ENCODE results near the gene USP48. TPM values are rescaled to one million over a fixed set of nuclear protein-coding genes. Genes with fewer than 3 reads are reported as not detected.

USP48 gene
- total RNA-seq, 1 donor from 2014 or later, result 56.4 TPM

- intact Hi-C loops (cut with DNase I), result no loop called here
- no peak for TF ChIP-seq CTCF (IDR thresholded peaks at IDR 0.05)
- Histone ChIP-seq H3K9me3 (no peaks in the 10 kb centered on the region), H3K27ac (no peak overlapping the region), H3K4me1 (peaks cover 28% of the 10 kb centered on the region), H3K36me3 (peaks cover 14% of the 10 kb centered on the region), H3K4me3 (no peak overlapping the region), H3K27me3 (no peaks in the 10 kb centered on the region)
- ATAC-seq (no peak), DNase-seq (no peak)
These were observed 23.1 kb downstream of the USP48 start for GRCh38 chr1:21759818-21760217.

- intact Hi-C loops (cut with DNase I), result no loop called here
- no peak overlapping the region for H3K27ac ChIP-seq
- H3K27me3 ChIP-seq, result no peaks in the 10 kb centered on the region
- DNase-seq (no peak), ATAC-seq (no peak)
- no peak overlapping the region for H3K4me3 ChIP-seq
- peaks cover 21% of the 10 kb centered on the region for H3K36me3 ChIP-seq
- H3K4me1 ChIP-seq, result peaks cover 21% of the 10 kb centered on the region
- no peaks in the 10 kb centered on the region for H3K9me3 ChIP-seq
- no peak for TF ChIP-seq CTCF (IDR thresholded peaks at IDR 0.05)
These were observed 23.8 kb downstream of the USP48 start for GRCh38 chr1:21759182-21759581.

- intact Hi-C loops (cut with DNase I), result no loop called here
These were observed 24.3 kb downstream of the USP48 start for GRCh38 chr1:21758614-21759013.

GRCh38 chr1:21756393-21757089, 26.4 kb downstream of the USP48 start:
- Histone ChIP-seq H3K27ac (peak overlapping the region; percentile 42), H3K9me3 (no peaks in the 10 kb centered on the region), H3K36me3 (peaks cover 47% of the 10 kb centered on the region), H3K27me3 (no peaks in the 10 kb centered on the region), H3K4me3 (no peak overlapping the region), H3K4me1 (peaks cover 5% of the 10 kb centered on the region)
- ATAC-seq (peak; percentile 86), DNase-seq (no peak)
- intact Hi-C loops (cut with DNase I), result no loop called here
- TF ChIP-seq CTCF (IDR thresholded peaks at IDR 0.05), result no peak

More at GRCh38 chr1:21758614-21759013, 24.3 kb downstream of the USP48 start:
- DNase-seq (no peak), ATAC-seq (no peak)
- H3K27ac ChIP-seq, result no peak overlapping the region
- peaks cover 16% of the 10 kb centered on the region for H3K4me1 ChIP-seq
- H3K36me3 ChIP-seq, result peaks cover 26% of the 10 kb centered on the region
- TF ChIP-seq CTCF (IDR thresholded peaks at IDR 0.05), result no peak
- no peaks in the 10 kb centered on the region for H3K27me3 ChIP-seq
- no peaks in the 10 kb centered on the region for H3K9me3 ChIP-seq
- H3K4me3 ChIP-seq, result no peak overlapping the region

GRCh38 chr1:21755067-21755466, 27.9 kb downstream of the USP48 start:
- H3K4me1 ChIP-seq, result peaks cover 5% of the 10 kb centered on the region
- H3K9me3 ChIP-seq, result no peaks in the 10 kb centered on the region
- no peak overlapping the region for H3K27ac ChIP-seq
- H3K27me3 ChIP-seq, result no peaks in the 10 kb centered on the region
- peaks cover 60% of the 10 kb centered on the region for H3K36me3 ChIP-seq
- intact Hi-C loops (cut with DNase I), result no loop called here
- ATAC-seq (no peak), DNase-seq (no peak)
- H3K4me3 ChIP-seq, result no peak overlapping the region
- TF ChIP-seq CTCF (IDR thresholded peaks at IDR 0.05), result no peak

Measured in upper lobe of right lung (tissue), 1 donor.